Stimulated activated CD4-positive, alpha-beta T cell treated with anti-CD3 and anti-CD28 coated beads, Interleukin-1b, Interleukin-23, amount 100 ng/mL, for 48 hours (primary cell): ENCODE measurements around the gene MAGIX.
"Not testable (repeated sequence)": the region's sequence is repeated elsewhere in the genome, so short reads cannot be mapped to it uniquely, and the experiment has no call there.

Source experiments
- DNase-seq: peaks from one replicate; pipeline ENCODE4 v3.0.0-alpha.2; 2020

MAGIX gene

DNA sequence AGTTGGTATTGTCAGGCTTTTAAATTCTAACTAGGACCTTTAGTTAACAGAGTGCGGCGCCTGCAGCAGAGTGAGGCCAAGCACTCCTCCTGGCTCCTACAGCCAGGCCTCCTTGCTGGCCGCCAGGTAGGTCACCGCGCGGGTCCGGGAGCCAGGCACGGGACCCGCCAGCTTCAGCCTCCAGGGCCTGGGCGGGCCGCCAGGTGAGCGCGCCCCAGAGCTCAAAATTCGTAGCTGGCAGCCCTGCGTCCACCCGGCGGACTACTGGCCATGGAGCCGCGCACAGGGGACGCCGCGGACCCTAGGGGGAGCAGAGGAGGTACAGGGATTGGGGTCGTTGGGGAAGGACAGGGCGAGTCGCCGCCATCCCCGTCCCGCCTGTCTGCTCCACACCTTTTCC is at the start of gene MAGIX:
TSS of gene MAGIX (plus strand) at position 139 of the 400 bp plus-strand sequence. CDS start at position 271, 132 bp downstream.
- no peak for DNase-seq

- no peak for DNase-seq
These were observed 46.5 kb upstream of the MAGIX start for GRCh38 chrX:49116076-49116475.

DNA sequence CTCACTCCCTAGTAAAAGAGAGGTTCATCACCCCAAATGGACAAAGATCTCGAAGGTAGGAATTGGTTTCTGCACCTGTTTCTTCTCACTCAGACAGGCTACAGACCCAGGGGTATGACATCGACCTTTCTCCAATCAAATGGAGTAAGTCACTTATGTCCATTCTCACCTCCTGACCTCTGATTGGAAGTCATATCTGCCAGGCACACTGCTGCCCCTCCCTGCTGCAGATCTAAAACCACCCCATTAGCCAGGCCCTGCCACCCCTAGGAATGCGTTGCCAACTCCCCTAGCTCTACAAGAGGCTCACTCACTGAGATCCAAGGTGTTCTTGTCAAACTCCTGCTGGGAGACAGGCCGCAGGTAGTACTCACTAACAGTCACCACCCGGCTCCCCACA is 45.8 kb upstream of the MAGIX start:
- DNase-seq, result no peak

DNA sequence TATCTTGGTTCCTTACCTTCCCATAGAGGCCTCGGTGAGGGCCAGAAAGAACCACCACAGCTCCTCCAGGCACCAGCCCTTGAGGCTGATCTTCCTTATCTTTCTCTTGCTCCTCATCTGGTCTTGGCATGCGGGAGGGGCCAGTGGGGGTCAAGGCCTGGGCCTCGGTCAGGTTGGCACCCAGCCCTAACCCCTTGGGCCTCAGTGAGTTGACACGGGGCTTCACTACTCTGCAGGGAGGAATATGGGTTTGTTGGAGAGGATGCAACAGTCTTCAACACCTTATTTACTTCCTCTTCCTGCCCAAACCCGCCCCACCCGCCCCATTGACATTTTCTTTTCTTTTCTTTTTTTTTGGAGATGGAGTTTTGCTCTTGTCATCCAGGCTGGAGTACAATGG is 45.0 kb upstream of the MAGIX start:
- no peak for DNase-seq

- no peak for DNase-seq
These were observed 42.5 kb upstream of the MAGIX start for GRCh38 chrX:49120091-49120490.

DNA sequence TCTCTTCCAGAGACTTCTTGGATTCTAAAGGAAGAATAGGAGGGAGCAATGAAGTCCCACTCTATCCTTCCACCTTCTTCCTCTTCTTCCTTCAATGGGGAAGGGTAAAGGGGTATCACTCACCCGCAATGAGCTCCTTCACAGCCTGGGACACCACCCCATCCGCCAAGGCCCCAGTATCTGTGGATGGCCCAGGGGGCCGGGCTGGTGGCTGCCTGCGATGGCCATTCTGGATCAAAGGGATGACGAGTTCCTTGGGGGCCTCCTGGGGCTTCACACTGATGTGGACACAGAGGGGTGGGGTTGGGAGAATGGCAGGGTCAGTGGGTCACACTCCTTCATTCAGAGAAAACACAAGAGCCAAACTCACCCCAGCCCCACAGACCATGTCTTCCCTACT is 40.1 kb upstream of the MAGIX start:
- DNase-seq, result no peak

- DNase-seq, result not testable (repeated sequence)
These were observed 34.8 kb upstream of the MAGIX start for GRCh38 chrX:49127742-49128258.

- DNase-seq, result no peak
These were observed 33.1 kb upstream of the MAGIX start for GRCh38 chrX:49129427-49129826.

DNA sequence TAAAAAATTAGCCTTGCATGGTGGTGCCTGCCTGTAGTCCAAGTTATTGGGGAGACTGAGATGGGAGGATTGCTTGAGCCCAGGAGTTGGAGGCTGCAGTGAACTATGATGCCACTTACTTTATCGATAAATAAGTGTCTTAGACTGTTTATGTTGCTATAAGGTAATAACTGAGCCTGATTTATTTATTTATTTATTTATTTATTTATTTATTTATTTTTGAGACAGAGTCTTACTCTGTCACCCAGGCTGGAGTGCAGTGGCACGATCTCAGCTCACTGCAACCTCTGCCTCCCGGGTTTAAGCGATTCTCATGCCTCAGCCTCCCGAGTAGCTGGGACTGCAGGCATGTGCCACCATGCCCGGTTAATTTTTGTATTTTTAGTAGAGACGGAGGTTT is 30.3 kb upstream of the MAGIX start:
- DNase-seq, result not testable (repeated sequence)

DNA sequence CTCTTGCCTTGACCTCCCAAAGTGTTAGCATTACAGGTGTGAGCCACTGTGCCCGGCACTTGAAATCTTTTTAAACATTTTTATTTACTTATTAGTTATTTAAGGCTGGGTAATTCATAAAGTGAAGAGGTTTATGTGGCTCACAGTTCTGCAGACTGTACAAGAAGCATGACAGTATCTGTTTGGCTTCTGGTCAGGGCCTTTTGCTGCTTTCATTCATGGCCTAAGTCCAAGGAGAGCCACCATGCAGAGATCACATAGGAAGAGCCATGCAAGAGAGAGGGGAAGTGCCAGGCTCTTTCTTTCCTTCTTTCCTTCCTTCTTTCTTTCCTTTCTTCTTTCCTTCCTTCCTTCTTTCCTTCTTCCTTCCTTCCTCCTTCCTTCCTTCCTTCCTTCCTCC is 28.8 kb upstream of the MAGIX start:
- no peak for DNase-seq

DNA sequence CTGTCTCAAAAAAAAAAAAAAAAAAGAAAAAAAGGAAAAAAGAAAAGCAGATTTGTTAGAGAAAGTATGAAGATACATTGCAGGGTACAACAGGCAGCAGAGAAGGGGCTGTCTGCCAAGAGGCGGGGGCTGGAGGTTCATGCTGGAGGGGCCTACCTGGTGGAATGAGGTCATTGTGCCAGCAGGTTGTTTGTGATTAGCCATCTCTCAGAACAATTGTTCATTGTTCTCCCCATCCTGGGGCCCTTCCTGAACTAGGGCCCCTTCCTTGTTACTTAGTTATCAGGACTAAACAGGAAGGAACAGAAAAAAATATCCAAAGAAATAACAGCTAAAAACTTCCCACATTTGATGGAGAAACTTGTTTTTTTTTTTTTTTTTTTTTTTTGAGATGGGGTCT is 25.1 kb upstream of the MAGIX start:
- DNase-seq, result no peak

- DNase-seq, result no peak
These were observed 22.8 kb upstream of the MAGIX start for GRCh38 chrX:49139713-49140112.

GRCh38 chrX:49142264-49142663 is 20.3 kb upstream of the MAGIX start:
- not testable (repeated sequence) for DNase-seq

DNA sequence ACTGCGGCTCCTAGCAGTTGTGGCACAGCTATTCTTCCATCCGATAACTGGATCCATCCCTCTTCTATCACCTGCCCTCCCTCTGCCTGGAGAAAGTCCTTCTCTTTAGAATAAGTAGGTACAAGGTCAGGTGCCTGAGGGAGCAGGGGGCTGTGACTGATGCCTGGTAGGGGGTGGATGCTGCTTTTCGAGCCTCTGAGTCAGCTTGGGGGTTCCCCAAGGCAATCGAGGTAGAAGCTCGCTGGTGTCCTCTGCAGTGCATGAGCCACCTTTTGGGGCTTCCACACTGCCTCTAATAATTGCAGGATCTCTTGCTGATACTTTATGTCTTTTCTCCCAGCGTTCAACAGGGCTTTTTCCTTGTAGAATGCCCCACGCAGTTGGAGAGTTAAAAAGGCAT is 19.4 kb upstream of the MAGIX start:
- DNase-seq, result peak; percentile 11

- no peak for DNase-seq
These were observed 15.3 kb upstream of the MAGIX start for GRCh38 chrX:49147282-49147681.

- no peak for DNase-seq
These were observed 14.6 kb upstream of the MAGIX start for GRCh38 chrX:49147936-49148335.

GRCh38 chrX:49148390-49149100 is 14.0 kb upstream of the MAGIX start:
- not testable (repeated sequence) for DNase-seq

DNA sequence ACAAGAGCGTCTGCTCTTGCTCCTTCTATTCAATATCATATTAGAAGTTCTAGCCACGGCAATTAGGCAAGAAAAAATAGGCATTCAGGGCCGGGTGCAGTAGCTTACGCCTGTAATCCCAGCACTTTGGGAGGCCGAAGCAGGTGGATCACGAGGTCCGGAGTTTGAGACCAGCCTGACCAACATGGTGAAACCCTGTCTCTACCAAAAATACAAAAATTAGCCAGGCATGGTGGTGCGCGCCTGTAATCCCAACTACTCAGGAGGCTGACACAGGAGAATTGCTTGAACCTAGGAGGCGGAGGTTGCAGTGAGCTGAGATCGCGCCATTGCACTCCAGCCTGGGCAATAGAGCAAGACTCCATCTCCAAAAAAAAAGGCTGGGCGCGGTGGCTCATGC is 13.3 kb upstream of the MAGIX start:
- DNase-seq, result not testable (repeated sequence)

DNA sequence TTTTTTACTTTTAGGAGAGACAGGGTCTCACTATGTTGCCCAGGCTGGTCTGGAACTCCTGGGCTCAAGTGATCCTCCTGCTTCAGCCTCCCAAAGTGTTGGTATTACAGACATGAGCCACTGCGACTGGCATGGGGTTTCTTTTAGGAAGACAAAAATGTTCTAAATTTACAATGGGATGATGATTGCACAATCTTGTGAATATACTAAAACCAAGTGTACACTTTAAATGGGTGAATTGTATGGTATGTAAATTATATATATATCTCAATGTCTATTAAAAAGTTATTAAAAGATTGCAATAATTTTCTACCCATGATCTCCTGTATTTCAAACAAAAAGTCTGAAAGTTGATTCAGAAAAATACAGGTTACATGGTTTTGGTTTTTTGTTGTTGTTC is 9.1 kb upstream of the MAGIX start:
- no peak for DNase-seq

DNA sequence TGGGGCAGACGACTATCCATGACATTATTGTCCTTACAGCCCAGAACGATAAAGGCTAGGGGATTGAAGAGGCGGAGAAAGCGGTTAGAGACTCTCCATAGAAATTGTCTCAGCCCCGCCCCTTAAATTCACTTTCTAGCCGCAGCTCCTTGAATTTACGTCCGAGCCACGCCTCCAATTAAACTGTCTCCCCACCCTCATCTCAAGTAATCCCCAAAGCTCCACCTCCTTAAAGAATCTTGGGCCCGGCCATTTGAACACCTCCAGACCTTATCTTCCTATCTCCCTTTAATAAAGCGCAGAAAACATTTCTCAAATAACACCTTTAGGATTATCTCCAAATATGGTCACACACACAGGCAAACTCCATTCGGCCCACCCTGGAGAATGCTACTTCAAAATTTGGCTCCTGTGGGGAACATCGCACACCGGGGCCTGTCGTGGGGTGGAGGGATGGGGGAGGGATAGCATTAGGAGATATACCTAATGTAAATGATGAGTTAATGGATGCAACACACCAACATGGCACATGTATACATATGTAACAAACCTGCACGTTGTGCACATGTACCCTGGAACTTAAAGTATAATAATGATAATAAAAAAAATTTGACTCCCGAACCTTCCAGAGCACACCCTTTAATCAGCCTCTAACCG is 7.2 kb upstream of the MAGIX start:
- DNase-seq, result peak; percentile 39

GRCh38 chrX:49155900-49156837 is 6.4 kb upstream of the MAGIX start:
- DNase-seq, result peak; percentile 85

- no peak for DNase-seq
These were observed 5.4 kb upstream of the MAGIX start for GRCh38 chrX:49157194-49157593.

- no peak for DNase-seq
These were observed 1.6 kb upstream of the MAGIX start for GRCh38 chrX:49160908-49161307.
